ENCODE results near the gene OPA3.
A peak's percentile ranks its signal among the peaks of the same experiment; 100 is the strongest.

OPA3 gene

DNA sequence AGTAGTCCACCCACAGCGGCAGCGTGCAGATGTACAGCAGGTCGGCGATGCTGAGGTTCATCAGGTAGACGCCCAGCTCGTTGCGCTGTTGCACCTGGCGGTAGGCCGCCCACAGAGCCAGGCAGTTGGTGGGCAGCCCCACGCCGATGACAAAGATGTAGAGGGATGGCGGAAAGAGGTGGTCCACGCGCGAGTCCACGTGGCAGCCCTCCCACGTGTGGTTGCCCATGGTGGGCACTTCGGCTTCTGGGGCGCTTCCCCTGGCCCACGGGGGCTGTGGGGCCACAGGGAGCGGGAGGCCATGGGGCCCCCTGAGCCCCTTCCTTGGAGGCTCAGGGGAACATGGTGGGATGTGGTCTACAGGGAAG lies 7.0 kb upstream of the OPA3 start:
- Mint-ChIP-seq H3K27me3 (peaks cover 49% of the 10 kb centered on the region), H3K4me3 (no peak overlapping the region), H3K36me3 (ENCODE audit: insufficient read depth) (no peaks in the 10 kb centered on the region), H3K27ac (ENCODE audit: low read depth) (no peak overlapping the region), H3K9me3 (no peaks in the 10 kb centered on the region), H3K4me1 (no peaks in the 10 kb centered on the region)
- ATAC-seq (replicated peaks; ENCODE audit: extremely low read depth, poor library complexity, severe bottlenecking) (no peak), DNase-seq (ENCODE audit: low spot score in 2 of 2) (no peak)

DNA sequence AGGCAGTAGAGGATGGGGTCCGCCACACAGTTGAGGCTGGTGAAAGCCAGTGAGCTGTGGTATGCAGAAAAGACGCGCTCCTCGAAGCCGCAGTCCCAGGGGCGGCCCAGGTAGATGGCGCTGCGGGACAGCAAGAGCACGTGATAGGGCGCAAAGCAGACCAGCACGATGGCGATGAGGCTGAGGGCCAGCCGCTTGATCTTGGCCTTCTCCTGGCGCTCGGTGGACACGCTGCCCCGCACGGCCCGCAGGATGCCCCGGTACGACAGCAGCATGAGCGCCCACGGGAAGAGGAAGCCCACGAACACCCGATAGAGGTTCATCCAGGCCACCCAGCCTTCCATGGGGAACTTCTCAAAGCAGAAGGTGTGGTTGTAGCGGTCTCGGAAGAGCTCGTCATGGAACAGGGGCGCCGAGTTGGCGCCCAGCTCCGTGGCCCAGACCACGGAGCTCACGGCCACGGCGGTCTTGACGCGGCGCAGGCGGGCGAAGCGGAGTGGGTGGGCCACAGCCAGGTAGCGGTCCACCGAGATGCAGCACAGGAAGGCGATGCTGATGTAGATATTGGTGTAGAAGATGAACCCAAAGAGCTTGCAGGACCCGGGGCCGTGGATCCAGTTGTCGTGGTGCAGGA lies 6.5 kb upstream of the OPA3 start:
- Mint-ChIP-seq H3K27me3 (peaks cover 44% of the 10 kb centered on the region), H3K9me3 (no peaks in the 10 kb centered on the region)

DNA sequence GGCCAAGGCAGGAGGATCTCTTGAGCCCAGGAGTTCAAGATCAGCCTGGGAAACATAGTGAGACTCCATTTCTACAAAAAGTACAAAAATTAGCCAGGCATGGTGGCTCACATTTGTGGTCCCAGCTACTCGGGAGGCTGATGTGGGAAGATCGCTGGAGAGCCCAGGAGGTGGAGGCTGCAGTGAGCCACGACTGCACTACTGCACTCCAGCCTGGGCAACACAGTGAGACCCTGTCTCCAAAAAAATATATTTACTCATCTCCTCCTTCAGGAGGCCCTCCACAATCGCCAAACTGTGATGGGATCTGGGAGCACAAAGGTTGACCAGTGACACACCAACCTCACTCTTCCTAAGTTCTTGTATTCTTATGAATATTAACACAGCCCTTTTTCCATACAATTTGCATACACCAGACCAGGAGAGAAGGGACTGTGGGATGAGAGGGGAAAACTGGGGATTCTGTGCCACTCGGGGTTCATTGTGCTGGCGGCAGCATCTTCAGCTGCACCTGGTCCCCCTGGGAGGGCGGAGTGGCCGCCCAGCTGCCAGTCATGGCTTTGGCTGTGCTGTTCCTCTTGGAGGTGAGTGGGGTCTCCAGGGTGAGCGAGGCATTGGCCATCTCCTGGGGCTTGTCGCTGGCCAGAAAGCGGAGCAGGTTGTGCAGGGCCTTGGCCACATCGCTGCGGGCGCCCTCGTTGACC lies 5.8 kb upstream of the OPA3 start:
- H3K36me3 Mint-ChIP-seq (ENCODE audit: insufficient read depth), result no peaks in the 10 kb centered on the region
- H3K9me3 Mint-ChIP-seq, result no peaks in the 10 kb centered on the region
- DNase-seq (ENCODE audit: low spot score in 2 of 2) (no peak), ATAC-seq (replicated peaks; ENCODE audit: extremely low read depth, poor library complexity, severe bottlenecking) (no peak)
- no peak overlapping the region for H3K27ac Mint-ChIP-seq (ENCODE audit: low read depth)
- peaks cover under 1% of the 10 kb centered on the region for H3K4me1 Mint-ChIP-seq
- peaks cover 37% of the 10 kb centered on the region for H3K27me3 Mint-ChIP-seq
- H3K4me3 Mint-ChIP-seq, result no peak overlapping the region

More for the DNA sequence above, 6.5 kb upstream of the OPA3 start:
- Mint-ChIP-seq H3K27ac (ENCODE audit: low read depth) (no peak overlapping the region), H3K4me1 (no peaks in the 10 kb centered on the region), H3K36me3 (ENCODE audit: insufficient read depth) (no peaks in the 10 kb centered on the region), H3K4me3 (no peak overlapping the region)
- ATAC-seq (replicated peaks; ENCODE audit: extremely low read depth, poor library complexity, severe bottlenecking) (no peak), DNase-seq (ENCODE audit: low spot score in 2 of 2) (no peak)

DNA sequence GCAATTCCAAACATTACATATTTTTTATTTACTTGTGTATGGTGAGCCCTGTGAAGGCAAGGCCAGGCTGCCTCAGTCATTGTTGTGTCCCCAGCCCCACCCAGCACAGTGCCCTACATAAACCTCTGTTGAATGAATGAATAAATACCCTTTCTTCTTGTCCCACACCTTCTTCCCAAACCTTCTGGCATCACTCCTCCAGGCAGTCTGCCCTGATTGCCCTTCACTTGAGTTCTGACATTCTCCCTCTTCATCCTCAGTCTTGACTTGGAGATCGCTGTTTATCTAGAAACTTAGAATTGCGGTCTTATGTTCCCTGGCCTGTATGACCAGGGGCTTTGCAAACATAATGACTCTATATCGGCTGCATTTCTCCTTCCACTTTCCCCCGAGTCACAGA lies 5.2 kb upstream of the OPA3 start:
- Mint-ChIP-seq H3K27ac (ENCODE audit: low read depth) (no peak overlapping the region), H3K36me3 (ENCODE audit: insufficient read depth) (peaks cover 3% of the 10 kb centered on the region), H3K4me3 (no peak overlapping the region), H3K4me1 (peaks cover 6% of the 10 kb centered on the region), H3K9me3 (no peaks in the 10 kb centered on the region), H3K27me3 (peaks cover 36% of the 10 kb centered on the region)
- DNase-seq (ENCODE audit: low spot score in 2 of 2) (no peak), ATAC-seq (replicated peaks; ENCODE audit: extremely low read depth, poor library complexity, severe bottlenecking) (no peak)

DNA sequence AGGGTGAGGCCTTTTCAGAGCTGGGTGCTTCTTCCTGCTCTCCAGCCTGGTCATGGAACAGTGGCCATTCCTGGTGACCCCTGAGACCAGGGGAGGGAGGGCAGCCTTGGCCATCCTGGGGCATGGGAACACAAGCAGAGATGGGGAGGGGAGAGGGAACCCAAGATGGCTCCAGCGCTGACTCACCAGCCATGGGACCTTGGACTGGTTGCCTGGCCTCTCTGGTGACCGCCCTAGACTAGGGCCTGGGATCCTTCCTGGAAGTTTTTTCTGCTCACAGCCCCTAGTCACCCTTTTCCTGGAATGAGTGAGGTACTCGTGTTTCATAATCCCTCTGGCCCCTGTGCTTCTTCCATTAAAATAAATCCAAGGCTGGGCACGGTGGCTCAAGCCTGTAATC lies 3.3 kb upstream of the OPA3 start:
- peaks cover 12% of the 10 kb centered on the region for H3K4me1 Mint-ChIP-seq
- no peak overlapping the region for H3K4me3 Mint-ChIP-seq
- ATAC-seq (replicated peaks; ENCODE audit: extremely low read depth, poor library complexity, severe bottlenecking) (no peak), DNase-seq (ENCODE audit: low spot score in 2 of 2) (no peak)
- no peaks in the 10 kb centered on the region for H3K9me3 Mint-ChIP-seq
- H3K27ac Mint-ChIP-seq (ENCODE audit: low read depth), result no peak overlapping the region
- H3K27me3 Mint-ChIP-seq, result peaks cover 36% of the 10 kb centered on the region
- peaks cover 13% of the 10 kb centered on the region for H3K36me3 Mint-ChIP-seq (ENCODE audit: insufficient read depth)

DNA sequence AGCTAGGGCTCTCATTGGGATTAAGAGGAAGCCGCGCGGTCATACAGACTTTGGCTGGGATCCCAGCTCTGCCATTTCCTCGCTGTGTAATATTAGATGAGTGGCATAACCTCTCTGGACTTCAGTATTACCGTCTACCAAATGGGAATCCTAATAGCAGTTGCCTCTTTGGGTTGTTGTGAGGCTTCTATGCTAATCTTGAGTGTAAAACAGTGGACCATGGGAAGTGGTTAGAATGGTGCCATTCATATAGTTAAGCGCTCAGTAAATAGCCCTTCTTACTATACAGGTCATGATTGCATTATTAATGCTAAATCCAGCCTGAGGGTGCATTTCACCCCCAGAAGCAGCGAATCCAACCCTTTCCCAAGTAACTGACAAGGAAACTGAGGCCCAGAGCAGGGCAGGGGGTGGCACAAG lies 566 bp upstream of the OPA3 start:
- peak overlapping the region; percentile 82 for H3K4me3 Mint-ChIP-seq
- H3K27ac Mint-ChIP-seq (ENCODE audit: low read depth), result peak overlapping the region; percentile 89
- DNase-seq (ENCODE audit: low spot score in 2 of 2) (no peak), ATAC-seq (replicated peaks; ENCODE audit: extremely low read depth, poor library complexity, severe bottlenecking) (no peak)
- H3K9me3 Mint-ChIP-seq, result no peaks in the 10 kb centered on the region
- H3K27me3 Mint-ChIP-seq, result peaks cover 10% of the 10 kb centered on the region
- peaks cover 16% of the 10 kb centered on the region for H3K36me3 Mint-ChIP-seq (ENCODE audit: insufficient read depth)
- peaks cover 12% of the 10 kb centered on the region for H3K4me1 Mint-ChIP-seq

DNA sequence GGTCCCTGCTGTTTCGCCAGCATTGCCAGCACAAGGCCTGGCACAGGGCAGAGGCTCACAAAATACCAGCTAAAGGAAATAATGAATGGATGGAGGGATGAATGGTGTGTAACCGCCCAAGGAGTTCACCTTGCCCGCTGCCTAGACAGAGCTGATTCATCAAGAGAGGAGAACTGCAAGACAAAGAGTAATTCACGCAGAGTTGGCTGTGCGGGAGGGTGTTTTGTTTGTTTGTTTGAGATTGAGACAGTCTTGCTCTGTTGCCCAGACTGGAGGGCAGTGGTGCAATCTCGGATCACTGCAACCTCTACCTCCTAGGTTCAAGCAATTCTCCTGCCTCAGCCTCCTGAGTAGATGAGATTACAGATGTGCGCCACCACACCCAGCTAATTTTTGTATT lies 3.0 kb downstream of the OPA3 start:
- no peak for DNase-seq (ENCODE audit: low spot score in 2 of 2)
- H3K4me3 Mint-ChIP-seq, result peak overlapping the region; percentile 6
- peaks cover 20% of the 10 kb centered on the region for H3K36me3 Mint-ChIP-seq (ENCODE audit: insufficient read depth)
- H3K27me3 Mint-ChIP-seq, result no peaks in the 10 kb centered on the region
- no peaks in the 10 kb centered on the region for H3K9me3 Mint-ChIP-seq
- H3K27ac Mint-ChIP-seq (ENCODE audit: low read depth), result no peak overlapping the region
- no peak for ATAC-seq (replicated peaks; ENCODE audit: extremely low read depth, poor library complexity, severe bottlenecking)
- peaks cover 27% of the 10 kb centered on the region for H3K4me1 Mint-ChIP-seq

DNA sequence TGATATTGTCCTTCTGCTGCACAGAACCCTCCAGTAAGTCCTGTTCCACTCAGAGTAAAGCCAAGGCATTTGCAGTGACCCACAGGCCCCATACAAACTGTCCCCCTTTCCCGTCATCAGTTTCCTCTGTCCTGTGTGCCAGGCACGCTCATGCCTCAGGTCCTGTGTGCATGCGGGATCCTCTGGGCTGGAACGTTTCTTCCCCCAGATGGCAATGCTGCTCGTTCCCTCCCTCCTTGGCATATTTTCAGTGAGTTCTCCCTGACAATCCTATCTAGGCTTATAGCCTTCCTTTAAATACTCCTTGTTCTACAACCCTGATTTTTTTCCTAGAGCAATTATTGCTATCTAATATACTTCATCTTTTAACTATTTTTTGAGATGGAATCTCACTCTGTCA lies 5.7 kb downstream of the OPA3 start:
- Mint-ChIP-seq H3K4me3 (no peak overlapping the region), H3K4me1 (peaks cover 17% of the 10 kb centered on the region), H3K36me3 (ENCODE audit: insufficient read depth) (peaks cover 7% of the 10 kb centered on the region), H3K27ac (ENCODE audit: low read depth) (no peak overlapping the region), H3K9me3 (no peaks in the 10 kb centered on the region), H3K27me3 (no peaks in the 10 kb centered on the region)
- no peak for DNase-seq (ENCODE audit: low spot score in 2 of 2)
- ATAC-seq (replicated peaks; ENCODE audit: extremely low read depth, poor library complexity, severe bottlenecking), result no peak

DNA sequence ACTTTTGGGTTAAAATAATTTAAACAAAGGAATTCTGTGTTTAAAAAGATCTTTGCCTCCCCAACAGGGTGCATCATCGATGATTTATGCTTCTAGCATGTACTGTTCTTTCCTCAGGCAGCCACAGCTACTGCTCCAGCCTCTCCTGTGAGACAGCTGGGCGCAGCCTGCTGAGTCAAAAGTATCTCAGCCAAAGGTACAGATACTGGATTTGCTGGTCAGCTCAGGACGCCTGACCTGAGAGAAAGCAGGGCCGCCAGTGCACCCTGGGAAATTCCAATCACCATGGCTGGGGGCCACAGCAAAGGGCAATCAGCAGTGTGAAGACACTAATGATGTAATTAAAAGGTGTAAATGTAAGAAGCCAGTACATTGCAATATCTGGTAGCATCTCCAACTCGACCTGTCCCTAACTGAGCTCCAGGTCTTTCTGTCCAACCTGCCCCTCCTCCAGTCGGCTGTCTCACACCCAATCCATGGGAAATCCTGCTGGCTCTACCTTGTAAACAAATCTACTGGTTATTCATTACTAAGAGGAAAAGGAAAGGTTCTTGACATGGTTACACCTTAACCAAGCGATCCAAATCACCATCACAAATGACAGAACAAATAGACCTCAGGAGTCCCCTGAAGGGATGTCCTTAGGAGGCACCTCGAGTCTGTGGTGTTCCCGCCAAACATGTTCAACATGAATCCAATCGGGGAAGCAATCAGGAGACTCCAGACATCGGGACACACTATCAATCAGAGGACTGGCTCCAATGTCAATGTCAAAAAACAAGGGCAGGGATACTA lies 7.3 kb downstream of the OPA3 start:
- Mint-ChIP-seq H3K27me3 (no peaks in the 10 kb centered on the region), H3K9me3 (no peaks in the 10 kb centered on the region)

DNA sequence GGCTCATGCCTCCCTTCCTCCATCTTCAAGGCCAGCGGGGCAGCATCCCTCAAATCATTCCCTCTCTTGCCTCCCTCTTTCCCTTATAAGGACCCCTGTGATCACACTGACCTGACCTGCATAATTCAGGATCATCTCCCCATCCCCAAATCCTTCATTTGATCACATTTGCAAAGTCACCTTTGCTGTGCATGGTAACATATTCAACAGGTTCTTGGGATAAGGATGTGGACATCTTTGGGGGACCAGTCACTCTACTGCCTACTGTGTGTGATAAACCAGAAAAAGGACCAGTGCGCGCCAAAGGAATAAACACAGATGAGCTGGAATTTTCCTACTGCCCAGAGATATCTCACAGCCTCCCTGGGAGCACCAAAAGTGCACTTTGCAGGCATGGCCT lies 7.9 kb downstream of the OPA3 start:
- Mint-ChIP-seq H3K4me1 (peaks cover 17% of the 10 kb centered on the region), H3K4me3 (no peak overlapping the region), H3K27ac (ENCODE audit: low read depth) (no peak overlapping the region), H3K36me3 (ENCODE audit: insufficient read depth) (peaks cover 5% of the 10 kb centered on the region), H3K27me3 (no peaks in the 10 kb centered on the region), H3K9me3 (no peaks in the 10 kb centered on the region)
- DNase-seq (ENCODE audit: low spot score in 2 of 2), result no peak
- ATAC-seq (replicated peaks; ENCODE audit: extremely low read depth, poor library complexity, severe bottlenecking), result no peak

More for the DNA sequence above, 7.3 kb downstream of the OPA3 start:
- peaks cover 17% of the 10 kb centered on the region for H3K4me1 Mint-ChIP-seq
- no peak overlapping the region for H3K4me3 Mint-ChIP-seq
- H3K27ac Mint-ChIP-seq (ENCODE audit: low read depth), result no peak overlapping the region
- peaks cover 5% of the 10 kb centered on the region for H3K36me3 Mint-ChIP-seq (ENCODE audit: insufficient read depth)
- DNase-seq (ENCODE audit: low spot score in 2 of 2) (no peak), ATAC-seq (replicated peaks; ENCODE audit: extremely low read depth, poor library complexity, severe bottlenecking) (no peak)

DNA sequence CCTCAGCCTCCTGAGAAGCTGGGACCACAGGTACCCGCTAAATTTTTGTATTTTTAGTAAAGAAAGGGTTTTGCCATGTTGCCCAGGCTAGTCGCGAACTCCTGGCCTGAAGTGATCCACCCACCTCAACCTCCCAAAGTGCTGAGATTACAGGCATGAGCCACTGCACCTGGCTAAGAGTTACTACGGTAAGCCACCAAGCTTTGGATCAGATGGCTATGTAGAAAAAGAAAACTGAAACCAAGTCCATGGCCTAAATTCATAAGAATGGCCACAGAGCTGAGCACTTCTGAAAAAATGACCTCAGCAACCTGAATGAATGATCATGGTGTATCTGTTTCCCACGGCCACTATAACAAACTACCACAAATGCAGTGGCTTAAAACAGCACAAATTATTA lies 9.4 kb downstream of the OPA3 start:
- Mint-ChIP-seq H3K27ac (ENCODE audit: low read depth) (no peak overlapping the region), H3K27me3 (no peaks in the 10 kb centered on the region), H3K4me1 (peaks cover 17% of the 10 kb centered on the region), H3K4me3 (no peak overlapping the region), H3K9me3 (no peaks in the 10 kb centered on the region), H3K36me3 (ENCODE audit: insufficient read depth) (peaks cover 4% of the 10 kb centered on the region)
- DNase-seq (ENCODE audit: low spot score in 2 of 2) (no peak), ATAC-seq (replicated peaks; ENCODE audit: extremely low read depth, poor library complexity, severe bottlenecking) (no peak)

DNA sequence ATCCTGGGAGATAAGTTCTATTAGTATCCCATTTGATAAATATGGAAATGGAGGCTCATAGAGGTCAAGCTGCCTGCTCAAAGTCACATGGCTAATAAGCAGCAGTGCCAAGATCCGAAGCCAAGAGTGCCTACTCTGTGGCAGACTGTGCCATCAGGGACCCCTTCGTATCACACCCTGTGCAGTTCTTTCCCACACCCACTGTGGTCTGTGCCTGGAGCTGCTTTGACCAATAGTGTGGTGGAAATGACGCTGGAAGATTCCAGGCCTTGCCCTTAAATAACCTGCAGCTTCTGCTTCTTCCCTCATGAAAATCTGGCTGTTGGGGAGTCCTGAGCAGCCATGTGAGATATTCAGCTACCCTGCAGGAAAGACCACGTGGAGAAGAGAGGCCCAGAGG lies 10.1 kb downstream of the OPA3 start:
- no peak for DNase-seq (ENCODE audit: low spot score in 2 of 2)
- H3K27me3 Mint-ChIP-seq, result no peaks in the 10 kb centered on the region
- no peaks in the 10 kb centered on the region for H3K9me3 Mint-ChIP-seq
- ATAC-seq (replicated peaks; ENCODE audit: extremely low read depth, poor library complexity, severe bottlenecking), result no peak
- H3K27ac Mint-ChIP-seq (ENCODE audit: low read depth), result no peak overlapping the region
- peaks cover 22% of the 10 kb centered on the region for H3K4me1 Mint-ChIP-seq
- no peak overlapping the region for H3K4me3 Mint-ChIP-seq
- peaks cover 4% of the 10 kb centered on the region for H3K36me3 Mint-ChIP-seq (ENCODE audit: insufficient read depth)
